ENCODE measurements around the gene CCDC7. TPM values are rescaled to one million over a fixed set of nuclear protein-coding genes. Genes with fewer than 3 reads are reported as not detected.
"Not testable (repeated sequence)": the region's sequence is repeated elsewhere in the genome, so short reads cannot be mapped to it uniquely, and the experiment has no call there.

The CCDC7 gene
- total and polyA plus RNA-seq, 4 donors: 3.5 to 84.1 (median 26.3) TPM

DNA sequence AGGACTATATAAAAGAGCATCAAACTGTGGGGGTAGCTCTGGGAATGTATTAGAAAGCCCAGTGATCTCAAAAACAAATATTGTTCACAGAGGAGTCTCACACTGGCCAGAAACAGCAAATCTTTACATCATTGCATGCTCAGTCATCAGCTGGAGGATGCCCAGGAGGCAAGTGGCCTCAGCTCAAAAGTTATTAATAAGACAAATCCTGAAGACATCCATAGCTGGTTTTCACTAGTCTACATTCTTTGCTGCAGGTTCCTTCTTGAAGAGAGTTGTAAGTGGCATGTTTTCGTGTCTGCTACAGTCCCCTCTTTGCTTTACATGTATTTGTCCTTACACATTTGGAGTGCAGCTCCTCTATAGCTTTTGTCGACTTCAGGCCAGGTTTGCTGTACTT, 8.6 kb upstream of the CCDC7 start:
- H3K4me1 ChIP-seq (ENCODE audit: control insufficient read depth, insufficient read depth, low read length): no peaks in the 10 kb centered on the region
- no peak overlapping the region for H3K4me3 ChIP-seq (ENCODE audit: low read depth, low read length)
- H3K27ac ChIP-seq (ENCODE audit: low read depth, low read length): no peak overlapping the region
- peaks cover 3% of the 10 kb centered on the region for H3K9me3 ChIP-seq (ENCODE audit: control insufficient read depth, insufficient read depth, low read length)
- no peaks in the 10 kb centered on the region for H3K36me3 ChIP-seq (ENCODE audit: control insufficient read depth, insufficient read depth, low read length)
- WGBS (ENCODE audit: insufficient coverage): 85% methylated on average over 2 of the region's 2 CpGs
- DNase-seq (ENCODE audit: low read depth in 4 of 6, low spot score in 6 of 6): no peak
- no peaks in the 10 kb centered on the region for H3K27me3 ChIP-seq (ENCODE audit: control insufficient read depth, insufficient read depth, low read length)

DNA sequence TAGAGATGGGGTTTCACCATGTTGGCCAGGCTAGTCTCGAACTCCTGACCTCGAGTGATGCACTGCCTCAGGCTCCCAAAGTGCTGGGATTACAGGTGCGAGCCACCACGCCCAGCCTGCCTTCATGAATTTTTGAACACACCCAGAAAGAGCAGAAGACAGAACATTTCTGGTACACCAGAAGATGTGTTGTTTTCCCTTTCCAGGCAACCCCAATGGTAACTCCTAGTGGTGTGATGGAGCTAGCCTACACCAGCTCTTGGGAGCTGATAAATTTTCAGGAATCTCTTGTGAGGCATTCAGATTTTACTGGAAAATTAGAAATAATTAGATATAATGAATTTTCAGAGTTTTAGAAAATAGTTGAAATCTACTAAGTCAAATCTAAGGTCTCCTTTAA, 904 bp upstream of the CCDC7 start:
- H3K27me3 ChIP-seq (ENCODE audit: control insufficient read depth, insufficient read depth, low read length): no peaks in the 10 kb centered on the region
- no peak for DNase-seq (ENCODE audit: low read depth in 4 of 6, low spot score in 6 of 6)
- no peaks in the 10 kb centered on the region for H3K36me3 ChIP-seq (ENCODE audit: control insufficient read depth, insufficient read depth, low read length)
- no peaks in the 10 kb centered on the region for H3K4me1 ChIP-seq (ENCODE audit: control insufficient read depth, insufficient read depth, low read length)
- H3K4me3 ChIP-seq (ENCODE audit: low read depth, low read length): peak overlapping the region; percentile 96
- peak overlapping the region; percentile 99 for H3K27ac ChIP-seq (ENCODE audit: low read depth, low read length)
- 100% methylated on average over 4 of the region's 4 CpGs for WGBS (ENCODE audit: insufficient coverage)
- no peaks in the 10 kb centered on the region for H3K9me3 ChIP-seq (ENCODE audit: control insufficient read depth, insufficient read depth, low read length)

- no peaks in the 10 kb centered on the region for H3K4me1 ChIP-seq (ENCODE audit: control insufficient read depth, insufficient read depth, low read length)
- H3K36me3 ChIP-seq (ENCODE audit: control insufficient read depth, insufficient read depth, low read length): no peaks in the 10 kb centered on the region
- peak overlapping the region; percentile 96 for H3K4me3 ChIP-seq (ENCODE audit: low read depth, low read length)
- no peaks in the 10 kb centered on the region for H3K27me3 ChIP-seq (ENCODE audit: control insufficient read depth, insufficient read depth, low read length)
- WGBS (ENCODE audit: insufficient coverage): 15% methylated on average over 8 of the region's 18 CpGs
- peak overlapping the region; percentile 99 for H3K27ac ChIP-seq (ENCODE audit: low read depth, low read length)
- no peaks in the 10 kb centered on the region for H3K9me3 ChIP-seq (ENCODE audit: control insufficient read depth, insufficient read depth, low read length)
- DNase-seq (ENCODE audit: low read depth in 4 of 6, low spot score in 6 of 6): peak; percentile 9 to 74 (median 48)
Measured at GRCh38 chr10:32446536-32447406, 831 bp downstream of the CCDC7 start.

GRCh38 chr10:32454148-32454547, 8.2 kb downstream of the CCDC7 start:
- Histone ChIP-seq H3K27me3 (ENCODE audit: control insufficient read depth, insufficient read depth, low read length) (no peaks in the 10 kb centered on the region), H3K4me1 (ENCODE audit: control insufficient read depth, insufficient read depth, low read length) (no peaks in the 10 kb centered on the region), H3K36me3 (ENCODE audit: control insufficient read depth, insufficient read depth, low read length) (no peaks in the 10 kb centered on the region), H3K27ac (ENCODE audit: low read depth, low read length) (no peak overlapping the region), H3K4me3 (ENCODE audit: low read depth, low read length) (no peak overlapping the region), H3K9me3 (ENCODE audit: control insufficient read depth, insufficient read depth, low read length) (no peaks in the 10 kb centered on the region)
- no peak for DNase-seq (ENCODE audit: low read depth in 4 of 6, low spot score in 6 of 6)
- 100% methylated on average over 2 of the region's 4 CpGs for WGBS (ENCODE audit: insufficient coverage)

GRCh38 chr10:32459051-32459698, 13.2 kb downstream of the CCDC7 start:
- Histone ChIP-seq H3K27ac (ENCODE audit: low read depth, low read length) (no peak overlapping the region), H3K36me3 (ENCODE audit: control insufficient read depth, insufficient read depth, low read length) (no peaks in the 10 kb centered on the region), H3K27me3 (ENCODE audit: control insufficient read depth, insufficient read depth, low read length) (no peaks in the 10 kb centered on the region), H3K4me1 (ENCODE audit: control insufficient read depth, insufficient read depth, low read length) (no peaks in the 10 kb centered on the region), H3K9me3 (ENCODE audit: control insufficient read depth, insufficient read depth, low read length) (no peaks in the 10 kb centered on the region), H3K4me3 (ENCODE audit: low read depth, low read length) (no peak overlapping the region)
- DNase-seq (ENCODE audit: low read depth in 4 of 6, low spot score in 6 of 6): no peak
- no CpG with 5 or more reads among the region's 1 CpG for WGBS (ENCODE audit: insufficient coverage)

- no peaks in the 10 kb centered on the region for H3K36me3 ChIP-seq (ENCODE audit: control insufficient read depth, insufficient read depth, low read length)
- H3K27ac ChIP-seq (ENCODE audit: low read depth, low read length): no peak overlapping the region
- H3K4me3 ChIP-seq (ENCODE audit: low read depth, low read length): no peak overlapping the region
- no peaks in the 10 kb centered on the region for H3K9me3 ChIP-seq (ENCODE audit: control insufficient read depth, insufficient read depth, low read length)
- no CpG with 5 or more reads among the region's 1 CpG for WGBS (ENCODE audit: insufficient coverage)
- no peak for DNase-seq (ENCODE audit: low read depth in 4 of 6, low spot score in 6 of 6)
- H3K27me3 ChIP-seq (ENCODE audit: control insufficient read depth, insufficient read depth, low read length): no peaks in the 10 kb centered on the region
- H3K4me1 ChIP-seq (ENCODE audit: control insufficient read depth, insufficient read depth, low read length): no peaks in the 10 kb centered on the region
Measured at GRCh38 chr10:32461203-32461602, 15.3 kb downstream of the CCDC7 start.

DNA sequence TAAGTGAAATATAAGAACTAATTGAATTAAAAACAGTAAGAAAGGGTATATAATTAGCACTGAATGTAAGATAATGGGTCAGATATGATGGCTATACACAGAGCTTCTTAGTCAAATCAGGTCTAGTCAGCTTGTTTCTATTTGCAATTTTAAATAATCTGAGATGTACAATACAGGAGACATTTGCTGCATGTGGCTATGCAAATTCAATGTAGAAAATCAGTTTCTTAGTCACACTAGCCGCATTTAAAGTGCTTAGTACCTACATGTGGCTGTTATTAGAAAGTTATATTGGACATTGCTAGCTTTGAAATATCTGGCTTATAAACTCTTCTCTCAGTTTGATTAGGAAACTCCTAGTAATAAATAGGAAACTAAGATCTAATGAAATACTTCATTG, 25.3 kb downstream of the CCDC7 start:
- H3K27ac ChIP-seq (ENCODE audit: low read depth, low read length): no peak overlapping the region
- no peak overlapping the region for H3K4me3 ChIP-seq (ENCODE audit: low read depth, low read length)
- H3K4me1 ChIP-seq (ENCODE audit: control insufficient read depth, insufficient read depth, low read length): no peaks in the 10 kb centered on the region
- H3K36me3 ChIP-seq (ENCODE audit: control insufficient read depth, insufficient read depth, low read length): peaks cover 5% of the 10 kb centered on the region
- H3K27me3 ChIP-seq (ENCODE audit: control insufficient read depth, insufficient read depth, low read length): no peaks in the 10 kb centered on the region
- DNase-seq (ENCODE audit: low read depth in 4 of 6, low spot score in 6 of 6): no peak
- WGBS (ENCODE audit: insufficient coverage): no CpG with 5 or more reads among the region's 1 CpG
- H3K9me3 ChIP-seq (ENCODE audit: control insufficient read depth, insufficient read depth, low read length): peaks cover 2% of the 10 kb centered on the region

DNA sequence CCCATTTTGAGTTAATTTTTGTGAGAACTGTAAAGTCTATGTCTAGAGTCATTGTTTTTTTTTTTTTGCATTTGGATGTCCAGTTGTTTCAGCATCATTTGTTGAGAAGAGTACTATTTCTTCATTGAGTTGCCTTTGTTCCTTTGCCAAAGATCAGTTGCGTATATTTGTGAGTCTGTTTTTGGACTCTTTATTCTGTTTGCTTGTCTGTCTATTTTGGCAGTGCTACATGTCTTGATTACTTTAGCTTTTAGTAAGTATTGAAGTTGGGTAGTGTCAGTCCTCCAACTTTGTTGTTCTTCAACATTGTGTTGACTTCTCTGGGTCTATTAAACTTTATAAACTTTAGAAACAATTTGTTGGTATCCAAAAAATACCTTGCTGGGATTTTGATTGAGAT, 31.6 kb downstream of the CCDC7 start:
- Histone ChIP-seq H3K9me3 (ENCODE audit: control insufficient read depth, insufficient read depth, low read length) (peaks cover 6% of the 10 kb centered on the region), H3K4me3 (ENCODE audit: low read depth, low read length) (no peak overlapping the region), H3K36me3 (ENCODE audit: control insufficient read depth, insufficient read depth, low read length) (peaks cover 4% of the 10 kb centered on the region), H3K4me1 (ENCODE audit: control insufficient read depth, insufficient read depth, low read length) (no peaks in the 10 kb centered on the region), H3K27me3 (ENCODE audit: control insufficient read depth, insufficient read depth, low read length) (no peaks in the 10 kb centered on the region), H3K27ac (ENCODE audit: low read depth, low read length) (no peak overlapping the region)
- WGBS (ENCODE audit: insufficient coverage): 100% methylated on average over 1 of the region's 1 CpG
- DNase-seq (ENCODE audit: low read depth in 4 of 6, low spot score in 6 of 6): no peak

DNA sequence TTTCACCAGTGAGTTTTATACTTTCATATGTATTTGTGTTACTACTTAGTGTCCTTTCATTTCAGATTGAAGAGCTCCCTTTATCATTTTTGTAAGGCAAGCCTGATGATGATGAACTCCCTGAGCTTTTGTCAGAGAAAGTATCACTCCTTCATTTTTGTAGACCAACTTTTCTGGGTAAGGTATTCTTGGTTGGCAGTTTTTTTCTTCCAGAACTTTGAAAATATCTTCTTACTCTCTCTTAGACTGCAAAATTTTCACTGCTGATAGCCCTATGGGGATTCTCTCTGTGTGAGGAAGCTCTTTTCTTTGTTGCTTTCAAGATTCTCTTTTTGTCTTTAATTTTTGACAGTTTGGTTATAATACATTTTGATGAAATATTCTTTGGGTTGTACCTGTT, 35.7 kb downstream of the CCDC7 start:
- Histone ChIP-seq H3K4me3 (ENCODE audit: low read depth, low read length) (no peak overlapping the region), H3K27me3 (ENCODE audit: control insufficient read depth, insufficient read depth, low read length) (no peaks in the 10 kb centered on the region)

DNA sequence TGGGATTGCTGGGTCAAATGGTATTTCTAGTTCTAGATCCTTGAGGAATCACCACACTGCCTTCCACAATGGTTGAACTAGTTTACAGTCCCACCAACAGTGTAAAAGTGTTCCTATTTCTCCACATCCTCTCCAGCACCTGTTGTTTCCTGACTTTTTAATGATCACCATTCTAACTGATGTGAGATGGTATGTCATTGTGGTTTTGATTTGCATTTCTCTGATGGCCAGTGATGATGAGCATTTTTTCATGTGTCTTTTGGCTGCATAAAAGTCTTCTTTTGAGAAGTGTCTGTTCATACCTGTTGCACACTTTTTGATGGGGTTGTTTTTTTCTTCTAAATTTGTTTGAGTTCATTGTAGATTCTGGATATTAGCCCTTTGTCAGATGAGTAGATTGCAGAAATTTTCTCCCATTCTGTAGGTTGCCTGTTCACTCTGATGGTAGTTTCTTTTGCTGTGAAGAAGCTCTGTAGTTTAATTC, 37.1 kb downstream of the CCDC7 start:
- not testable (repeated sequence) for H3K27ac ChIP-seq (ENCODE audit: low read depth, low read length); H3K4me1 ChIP-seq (ENCODE audit: control insufficient read depth, insufficient read depth, low read length); H3K9me3 ChIP-seq (ENCODE audit: control insufficient read depth, insufficient read depth, low read length)

More for the DNA sequence above, 35.7 kb downstream of the CCDC7 start:
- no peak overlapping the region for H3K27ac ChIP-seq (ENCODE audit: low read depth, low read length)
- peaks cover 2% of the 10 kb centered on the region for H3K36me3 ChIP-seq (ENCODE audit: control insufficient read depth, insufficient read depth, low read length)
- peaks cover 4% of the 10 kb centered on the region for H3K9me3 ChIP-seq (ENCODE audit: control insufficient read depth, insufficient read depth, low read length)
- no peak for DNase-seq (ENCODE audit: low read depth in 4 of 6, low spot score in 6 of 6)
- no peaks in the 10 kb centered on the region for H3K4me1 ChIP-seq (ENCODE audit: control insufficient read depth, insufficient read depth, low read length)

More for the DNA sequence above, 37.1 kb downstream of the CCDC7 start:
- H3K4me3 ChIP-seq (ENCODE audit: low read depth, low read length); DNase-seq (ENCODE audit: low read depth in 4 of 6, low spot score in 6 of 6); H3K36me3 ChIP-seq (ENCODE audit: control insufficient read depth, insufficient read depth, low read length); H3K27me3 ChIP-seq (ENCODE audit: control insufficient read depth, insufficient read depth, low read length): not testable (repeated sequence)

Data from spinal cord (tissue), 10 donors.